GM19043 (cell line): ENCODE results near the gene TCHP.

Experiments
- ATAC-seq: cut with Tn5 transposase; IDR thresholded peaks from one replicate; pipeline ENCODE4 v1.9.1; 2021; ENCODE audit warnings: low read depth; ENCODE audit not compliant: unreplicated experiment

Gene TCHP

GRCh38 chr12:109958374-109958773, 58.3 kb downstream of the TCHP start:
- ATAC-seq, result no peak

- ATAC-seq, result no peak
These were observed 59.5 kb downstream of the TCHP start for GRCh38 chr12:109959411-109960093.

GRCh38 chr12:109961201-109961600, 61.1 kb downstream of the TCHP start:
- no peak for ATAC-seq

GRCh38 chr12:109961612-109962011, 61.5 kb downstream of the TCHP start:
- ATAC-seq, result no peak

GRCh38 chr12:109962398-109962797, 62.3 kb downstream of the TCHP start:
- ATAC-seq, result no peak

GRCh38 chr12:109963330-109963729, 63.3 kb downstream of the TCHP start:
- ATAC-seq, result no peak

GRCh38 chr12:109963743-109964429, 63.8 kb downstream of the TCHP start:
- no peak for ATAC-seq

- no peak for ATAC-seq
These were observed 66.5 kb downstream of the TCHP start for GRCh38 chr12:109966546-109966945.

GRCh38 chr12:109967383-109968031, 67.4 kb downstream of the TCHP start:
- ATAC-seq, result no peak
